ENCODE results near the gene TBC1D22A. TPM values are rescaled to one million over a fixed set of nuclear protein-coding genes. Genes with fewer than 3 reads are reported as not detected.

The TBC1D22A gene
- total RNA-seq, 4 donors from 2014 or later: 18.8 to 25.2 (median 23.1) TPM

DNA sequence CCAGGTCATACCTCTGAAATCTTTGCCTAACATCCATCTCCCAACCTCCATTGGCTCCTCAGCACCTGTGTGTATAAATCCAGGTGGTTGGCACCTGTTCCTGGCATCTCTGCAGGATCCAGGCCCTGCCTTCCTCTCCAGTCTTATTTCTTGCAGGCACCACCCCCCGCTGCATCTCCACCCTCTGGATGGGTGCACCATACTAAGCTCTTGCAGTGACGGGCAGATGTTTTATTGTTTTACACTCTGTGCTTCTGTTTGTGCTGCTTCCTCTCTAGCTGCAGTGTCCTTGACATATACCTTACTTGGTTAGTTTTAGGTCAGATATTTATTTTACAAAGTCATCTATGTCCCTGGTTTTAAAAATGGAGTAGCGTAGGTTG lies 102.6 kb downstream of the TBC1D22A start:
- in situ Hi-C loops (cut with MboI; ENCODE audit: low sequenced_read_pairs in 4 of 4): no loop called here
- DNase-seq (no peak), ATAC-seq (no peak)

GRCh38 chr22:46865642-46866041 lies 103.2 kb downstream of the TBC1D22A start:
- intact Hi-C loops (cut with DNase I; ENCODE audit: low total_unique reads) (no loop called here), in situ Hi-C loops (cut with MboI; ENCODE audit: low sequenced_read_pairs in 4 of 4) (no loop called here)
- H3K4me3 ChIP-seq: no peak overlapping the region
- no peaks in the 10 kb centered on the region for H3K27me3 ChIP-seq
- DNase-seq (no peak), ATAC-seq (no peak)
- H3K4me1 ChIP-seq: no peaks in the 10 kb centered on the region
- no peak overlapping the region for H3K27ac ChIP-seq
- H3K36me3 ChIP-seq: no peaks in the 10 kb centered on the region
- TF ChIP-seq POLR2A (IDR thresholded peaks at IDR 0.05): no peak
- TF ChIP-seq, protein P1, sequence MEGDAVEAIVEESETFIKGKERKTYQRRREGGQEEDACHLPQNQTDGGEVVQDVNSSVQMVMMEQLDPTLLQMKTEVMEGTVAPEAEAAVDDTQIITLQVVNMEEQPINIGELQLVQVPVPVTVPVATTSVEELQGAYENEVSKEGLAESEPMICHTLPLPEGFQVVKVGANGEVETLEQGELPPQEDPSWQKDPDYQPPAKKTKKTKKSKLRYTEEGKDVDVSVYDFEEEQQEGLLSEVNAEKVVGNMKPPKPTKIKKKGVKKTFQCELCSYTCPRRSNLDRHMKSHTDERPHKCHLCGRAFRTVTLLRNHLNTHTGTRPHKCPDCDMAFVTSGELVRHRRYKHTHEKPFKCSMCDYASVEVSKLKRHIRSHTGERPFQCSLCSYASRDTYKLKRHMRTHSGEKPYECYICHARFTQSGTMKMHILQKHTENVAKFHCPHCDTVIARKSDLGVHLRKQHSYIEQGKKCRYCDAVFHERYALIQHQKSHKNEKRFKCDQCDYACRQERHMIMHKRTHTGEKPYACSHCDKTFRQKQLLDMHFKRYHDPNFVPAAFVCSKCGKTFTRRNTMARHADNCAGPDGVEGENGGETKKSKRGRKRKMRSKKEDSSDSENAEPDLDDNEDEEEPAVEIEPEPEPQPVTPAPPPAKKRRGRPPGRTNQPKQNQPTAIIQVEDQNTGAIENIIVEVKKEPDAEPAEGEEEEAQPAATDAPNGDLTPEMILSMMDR (IDR thresholded peaks at IDR 0.05 in 4 of 5, conservative IDR thresholded peaks at IDR 0.05 in 1 of 5): no peak
- H3K9me3 ChIP-seq: no peaks in the 10 kb centered on the region

More for the DNA sequence above, 102.6 kb downstream of the TBC1D22A start:
- Histone ChIP-seq H3K27ac (no peak overlapping the region), H3K27me3 (no peaks in the 10 kb centered on the region), H3K9me3 (no peaks in the 10 kb centered on the region), H3K4me3 (no peak overlapping the region), H3K4me1 (no peaks in the 10 kb centered on the region), H3K36me3 (no peaks in the 10 kb centered on the region)
- intact Hi-C loops (cut with DNase I; ENCODE audit: low total_unique reads): no loop called here
- no peak for TF ChIP-seq POLR2A (IDR thresholded peaks at IDR 0.05)
- TF ChIP-seq, protein P1 (IDR thresholded peaks at IDR 0.05 in 4 of 5, conservative IDR thresholded peaks at IDR 0.05 in 1 of 5): no peak

DNA sequence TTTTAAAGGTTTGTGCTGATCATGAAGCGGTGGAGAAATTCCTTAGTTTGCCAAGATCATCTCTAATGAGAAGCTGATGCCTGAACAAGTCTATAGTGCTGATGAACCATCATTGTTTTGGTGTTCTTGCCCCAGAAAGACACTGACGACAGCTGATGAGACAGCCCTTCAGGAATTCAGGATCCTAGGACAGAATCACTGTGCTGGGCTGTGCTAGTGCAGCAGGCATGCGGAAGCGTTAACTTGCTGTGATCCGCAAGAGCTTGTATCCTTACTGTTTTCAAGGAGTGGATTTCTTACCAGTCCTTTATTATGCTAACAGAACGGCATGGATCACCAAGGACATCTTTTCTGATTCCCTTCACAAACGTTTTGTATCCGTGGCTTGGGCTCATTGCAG lies 104.1 kb downstream of the TBC1D22A start:
- Histone ChIP-seq H3K9me3 (no peaks in the 10 kb centered on the region), H3K4me3 (no peak overlapping the region), H3K27me3 (no peaks in the 10 kb centered on the region), H3K27ac (no peak overlapping the region), H3K4me1 (no peaks in the 10 kb centered on the region), H3K36me3 (no peaks in the 10 kb centered on the region)
- in situ Hi-C loops (cut with MboI; ENCODE audit: low sequenced_read_pairs in 4 of 4): no loop called here
- intact Hi-C loops (cut with DNase I; ENCODE audit: low total_unique reads): no loop called here
- DNase-seq (no peak), ATAC-seq (no peak)
- TF ChIP-seq, protein P1 (IDR thresholded peaks at IDR 0.05 in 4 of 5, conservative IDR thresholded peaks at IDR 0.05 in 1 of 5): no peak
- no peak for TF ChIP-seq POLR2A (IDR thresholded peaks at IDR 0.05)

DNA sequence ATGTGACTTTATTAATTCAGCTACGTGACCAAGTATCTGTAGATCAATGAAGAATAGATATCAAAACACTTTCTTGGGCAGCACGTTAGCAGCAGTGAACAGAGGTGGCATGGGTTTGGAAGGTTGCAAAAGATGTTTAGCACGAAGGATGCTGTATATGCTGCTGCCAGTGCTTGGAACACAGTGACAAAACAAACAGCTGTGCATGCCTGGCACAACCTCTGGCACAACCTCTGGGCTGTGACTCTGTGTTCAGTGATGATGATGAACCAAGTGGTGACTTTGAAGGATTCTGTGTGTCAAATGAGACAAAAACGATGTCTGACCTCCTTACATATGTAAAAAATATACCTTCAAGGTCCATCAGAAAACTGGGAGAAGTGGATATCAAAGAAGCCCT lies 104.7 kb downstream of the TBC1D22A start:
- DNase-seq (no peak), ATAC-seq (no peak)
- Histone ChIP-seq H3K27me3 (no peaks in the 10 kb centered on the region), H3K36me3 (no peaks in the 10 kb centered on the region), H3K9me3 (no peaks in the 10 kb centered on the region), H3K4me1 (no peaks in the 10 kb centered on the region), H3K27ac (no peak overlapping the region), H3K4me3 (no peak overlapping the region)
- in situ Hi-C loops (cut with MboI; ENCODE audit: low sequenced_read_pairs in 4 of 4) (no loop called here), intact Hi-C loops (cut with DNase I; ENCODE audit: low total_unique reads) (no loop called here)
- TF ChIP-seq, protein P1 (IDR thresholded peaks at IDR 0.05 in 4 of 5, conservative IDR thresholded peaks at IDR 0.05 in 1 of 5): no peak
- no peak for TF ChIP-seq POLR2A (IDR thresholded peaks at IDR 0.05)

- in situ Hi-C loops (cut with MboI; ENCODE audit: low sequenced_read_pairs in 4 of 4): no loop called here
- no peaks in the 10 kb centered on the region for H3K27me3 ChIP-seq
- TF ChIP-seq, protein P1 (IDR thresholded peaks at IDR 0.05 in 4 of 5, conservative IDR thresholded peaks at IDR 0.05 in 1 of 5): no peak
- no peak for TF ChIP-seq POLR2A (IDR thresholded peaks at IDR 0.05)
- ATAC-seq (no peak), DNase-seq (no peak)
- H3K4me3 ChIP-seq: no peak overlapping the region
- intact Hi-C loops (cut with DNase I; ENCODE audit: low total_unique reads): no loop called here
- no peaks in the 10 kb centered on the region for H3K36me3 ChIP-seq
- no peaks in the 10 kb centered on the region for H3K9me3 ChIP-seq
- H3K4me1 ChIP-seq: no peaks in the 10 kb centered on the region
- no peak overlapping the region for H3K27ac ChIP-seq
Measured at GRCh38 chr22:46869329-46869728, 106.9 kb downstream of the TBC1D22A start.

All from gastrocnemius medialis (tissue), 4 donors.